Parathyroid adenoma (tissue), 2 donors: Measurements from ENCODE around the gene HECA.
"Not testable (repeated sequence)": the region's sequence is repeated elsewhere in the genome, so short reads cannot be mapped to it uniquely, and the experiment has no call there.

Experiments
- H2AFZ ChIP-seq: fragments of 300-600 bp; sonication (generic); one replicate; pipeline ENCODE4 v1.7.0; 2017; ENCODE audit warnings: antibody characterized with exemption, mild to moderate bottlenecking
- H3K27ac ChIP-seq: fragments of 300-600 bp; sonication (generic); one replicate; pipeline ENCODE4 v1.7.0; 2017
- H3K27me3 ChIP-seq: fragments of 300-600 bp; sonication (generic); one replicate; pipeline ENCODE4 v1.7.0; 2017; ENCODE audit warnings: low read length; ENCODE audit not compliant: control insufficient read depth, insufficient read depth
- H3K36me3 ChIP-seq: fragments of 300-600 bp; sonication (generic); one replicate; pipeline ENCODE4 v1.7.0; 2017; ENCODE audit warnings: low read length; ENCODE audit not compliant: control insufficient read depth, insufficient read depth
- H3K4me1 ChIP-seq: fragments of 300-600 bp; sonication (generic); one replicate; pipeline ENCODE4 v1.7.0; 2017; ENCODE audit warnings: control low read depth
- H3K4me2 ChIP-seq: fragments of 300-600 bp; sonication (generic); one replicate; pipeline ENCODE4 v1.7.0; 2017; ENCODE audit warnings: low read length
- H3K4me3 ChIP-seq: fragments of 300-600 bp; sonication (generic); one replicate; pipeline ENCODE4 v1.7.0; 2017; ENCODE audit warnings: low read depth, low read length
- H3K79me2 ChIP-seq: fragments of 300-600 bp; sonication (generic); one replicate; pipeline ENCODE4 v1.7.0; 2017; ENCODE audit warnings: control low read depth
- H3K9ac ChIP-seq: fragments of 300-600 bp; sonication (generic); one replicate; pipeline ENCODE4 v1.7.0; 2017; ENCODE audit warnings: mild to moderate bottlenecking
- H3K9me3 ChIP-seq: fragments of 300-600 bp; sonication (generic); one replicate; pipeline ENCODE4 v1.7.0; 2017; ENCODE audit warnings: low read length; ENCODE audit not compliant: control insufficient read depth
- TF ChIP-seq, protein P1 (sequence below): fragments of 300-600 bp; sonication (generic); IDR thresholded peaks from one replicate; pipeline ENCODE4 v1.7.0; 2017; ENCODE audit warnings: antibody characterized with exemption, mild to moderate bottlenecking
- donor health status: primary hyperparathyroidism.

The HECA gene

DNA sequence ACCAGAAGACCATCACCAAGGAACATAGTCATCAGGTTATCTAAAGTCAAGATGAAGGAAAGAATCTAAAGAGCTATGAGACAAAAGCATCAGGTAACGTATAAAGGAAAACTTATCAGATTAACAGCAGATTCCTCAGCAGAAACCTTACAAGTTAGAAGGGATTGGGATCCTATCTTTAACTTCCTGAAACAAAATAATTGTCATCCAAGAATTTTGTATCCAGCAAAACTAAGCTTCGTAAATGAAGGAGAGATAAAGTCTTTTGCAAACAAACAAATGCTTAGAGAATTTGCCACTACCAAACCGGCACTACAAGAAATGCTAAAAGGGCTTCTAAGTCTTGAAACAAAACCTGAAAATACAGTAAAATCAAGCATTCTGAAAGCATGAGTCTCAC lies 71.0 kb downstream of the HECA start:
- H3K9me3 ChIP-seq: no peaks in the 10 kb centered on the region
- TF ChIP-seq, protein P1, sequence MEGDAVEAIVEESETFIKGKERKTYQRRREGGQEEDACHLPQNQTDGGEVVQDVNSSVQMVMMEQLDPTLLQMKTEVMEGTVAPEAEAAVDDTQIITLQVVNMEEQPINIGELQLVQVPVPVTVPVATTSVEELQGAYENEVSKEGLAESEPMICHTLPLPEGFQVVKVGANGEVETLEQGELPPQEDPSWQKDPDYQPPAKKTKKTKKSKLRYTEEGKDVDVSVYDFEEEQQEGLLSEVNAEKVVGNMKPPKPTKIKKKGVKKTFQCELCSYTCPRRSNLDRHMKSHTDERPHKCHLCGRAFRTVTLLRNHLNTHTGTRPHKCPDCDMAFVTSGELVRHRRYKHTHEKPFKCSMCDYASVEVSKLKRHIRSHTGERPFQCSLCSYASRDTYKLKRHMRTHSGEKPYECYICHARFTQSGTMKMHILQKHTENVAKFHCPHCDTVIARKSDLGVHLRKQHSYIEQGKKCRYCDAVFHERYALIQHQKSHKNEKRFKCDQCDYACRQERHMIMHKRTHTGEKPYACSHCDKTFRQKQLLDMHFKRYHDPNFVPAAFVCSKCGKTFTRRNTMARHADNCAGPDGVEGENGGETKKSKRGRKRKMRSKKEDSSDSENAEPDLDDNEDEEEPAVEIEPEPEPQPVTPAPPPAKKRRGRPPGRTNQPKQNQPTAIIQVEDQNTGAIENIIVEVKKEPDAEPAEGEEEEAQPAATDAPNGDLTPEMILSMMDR: no peak
- H3K36me3 ChIP-seq: no peaks in the 10 kb centered on the region
- H3K4me2 ChIP-seq: no peak overlapping the region
- no peak overlapping the region for H3K27ac ChIP-seq
- H3K4me3 ChIP-seq: no peak overlapping the region
- no peak overlapping the region for H3K9ac ChIP-seq
- H3K27me3 ChIP-seq: no peaks in the 10 kb centered on the region
- H2AFZ ChIP-seq: no peak overlapping the region
- no peaks in the 10 kb centered on the region for H3K79me2 ChIP-seq
- H3K4me1 ChIP-seq: no peaks in the 10 kb centered on the region

DNA sequence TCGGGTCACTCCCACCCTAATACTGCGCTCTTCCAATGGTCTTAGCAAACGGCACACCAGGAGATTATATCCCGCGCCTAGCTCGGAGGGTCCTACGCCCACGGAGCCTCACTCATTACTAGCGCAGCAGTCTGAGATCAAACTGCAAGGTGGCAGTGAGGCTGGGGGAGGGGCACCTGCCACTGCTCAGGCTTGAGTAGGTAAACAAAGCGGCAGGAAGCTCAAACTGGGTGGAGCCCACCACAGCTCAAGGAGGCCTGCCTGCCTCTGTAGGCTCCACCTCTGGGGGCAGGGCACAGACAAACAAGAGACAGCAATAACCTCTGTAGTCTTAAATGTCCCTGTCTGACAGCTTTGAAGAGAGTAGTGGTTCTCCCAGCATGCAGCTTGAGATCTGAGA lies 75.9 kb downstream of the HECA start:
- H3K36me3 ChIP-seq, H3K79me2 ChIP-seq, H2AFZ ChIP-seq, H3K9me3 ChIP-seq, H3K4me2 ChIP-seq, H3K4me3 ChIP-seq, H3K27me3 ChIP-seq, H3K9ac ChIP-seq, H3K4me1 ChIP-seq, H3K27ac ChIP-seq: not testable (repeated sequence)

- not testable (repeated sequence) for H3K4me1 ChIP-seq, H3K9me3 ChIP-seq, H3K4me3 ChIP-seq, H3K79me2 ChIP-seq, H3K27me3 ChIP-seq, H3K27ac ChIP-seq, H3K36me3 ChIP-seq, H3K4me2 ChIP-seq, H2AFZ ChIP-seq, H3K9ac ChIP-seq
These were observed 77.6 kb downstream of the HECA start for GRCh38 chr6:139212460-139212859.

- Histone ChIP-seq H3K27me3 (no peaks in the 10 kb centered on the region), H3K4me2 (no peak overlapping the region), H2AFZ (peak overlapping the region; percentile 73), H3K4me1 (peaks cover 3% of the 10 kb centered on the region), H3K9ac (no peak overlapping the region), H3K36me3 (no peaks in the 10 kb centered on the region), H3K27ac (no peak overlapping the region), H3K4me3 (no peak overlapping the region), H3K9me3 (no peaks in the 10 kb centered on the region), H3K79me2 (no peaks in the 10 kb centered on the region)
- TF ChIP-seq, protein P1: peak; percentile 77
These were observed 84.4 kb downstream of the HECA start for GRCh38 chr6:139219271-139219729.

DNA sequence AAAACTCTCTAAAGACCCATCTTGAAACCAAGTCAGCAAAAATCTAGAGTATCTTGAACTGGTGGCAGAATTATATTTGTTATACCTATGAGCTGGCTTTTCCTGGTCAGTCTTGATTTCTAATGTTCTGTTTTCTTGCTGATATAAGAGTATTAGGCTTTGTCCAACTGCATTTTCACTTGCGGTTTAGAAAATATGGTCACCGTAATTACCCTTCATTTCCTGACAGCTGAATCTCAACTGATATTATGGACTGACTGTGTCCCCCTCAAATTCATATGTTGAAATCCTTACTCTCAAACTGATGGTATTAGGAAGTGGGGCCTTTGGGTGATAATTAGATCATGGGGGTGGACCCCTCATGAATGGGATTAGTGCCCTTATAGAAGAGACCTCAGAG lies 84.9 kb downstream of the HECA start:
- no peak overlapping the region for H3K9ac ChIP-seq
- TF ChIP-seq, protein P1: no peak
- no peak overlapping the region for H3K27ac ChIP-seq
- peak overlapping the region; percentile 73 for H2AFZ ChIP-seq
- H3K4me3 ChIP-seq: no peak overlapping the region
- H3K79me2 ChIP-seq: no peaks in the 10 kb centered on the region
- H3K4me2 ChIP-seq: no peak overlapping the region
- no peaks in the 10 kb centered on the region for H3K9me3 ChIP-seq
- H3K4me1 ChIP-seq: peaks cover 3% of the 10 kb centered on the region
- no peaks in the 10 kb centered on the region for H3K27me3 ChIP-seq
- H3K36me3 ChIP-seq: no peaks in the 10 kb centered on the region

DNA sequence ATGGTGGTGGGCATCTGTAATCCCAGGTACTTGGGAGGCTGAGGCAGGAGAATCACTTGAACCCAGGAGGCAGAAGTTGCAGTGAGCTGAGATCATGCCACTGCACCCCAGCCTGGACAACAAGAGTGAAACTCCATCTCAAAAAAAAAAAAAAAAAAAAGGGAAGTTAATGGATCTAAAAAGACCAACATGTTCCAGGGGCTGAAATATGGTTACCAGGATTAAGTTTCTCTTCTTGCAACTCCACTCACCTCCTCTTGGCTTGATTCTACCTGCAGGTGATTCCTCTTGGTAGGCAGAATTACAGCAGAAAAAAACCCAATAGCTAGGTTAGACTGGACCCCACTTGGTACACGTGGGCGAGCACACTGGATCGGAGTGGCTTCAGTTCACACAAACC lies 93.5 kb downstream of the HECA start:
- H3K9me3 ChIP-seq, H3K27ac ChIP-seq, H3K27me3 ChIP-seq, H3K79me2 ChIP-seq, H3K36me3 ChIP-seq, H2AFZ ChIP-seq, H3K4me1 ChIP-seq, H3K9ac ChIP-seq, H3K4me3 ChIP-seq, H3K4me2 ChIP-seq: not testable (repeated sequence)
